ENCODE data around the gene TTL. TPM values are rescaled to one million over a fixed set of nuclear protein-coding genes. Genes with fewer than 3 reads are reported as not detected.
"Not testable (repeated sequence)": the region's sequence is repeated elsewhere in the genome, so short reads cannot be mapped to it uniquely, and the experiment has no call there.

TTL gene
- total and polyA plus RNA-seq, 4 donors, result 3.6 to 9.5 (median 7.1) TPM

- 79% methylated on average over 31 of the region's 31 CpGs for WGBS
These were observed 47.8 kb upstream of the TTL start for GRCh38 chr2:112433932-112434730.

GRCh38 chr2:112434890-112435715 lies 46.9 kb upstream of the TTL start:
- H3K36me3 ChIP-seq (ENCODE audit: control insufficient read depth in 4 of 4, insufficient read depth in 3 of 4, low read depth in 1 of 4, low read length in 3 of 4); H3K27ac ChIP-seq (ENCODE audit: low read depth in 1 of 2, low read length in 2 of 2); H3K27me3 ChIP-seq (ENCODE audit: control insufficient read depth in 4 of 4, insufficient read depth in 4 of 4, low read length in 3 of 4); H3K9ac ChIP-seq (ENCODE audit: low read depth in 1 of 2, low read length in 2 of 2); DNase-seq (ENCODE audit: low spot score); H3K9me3 ChIP-seq (ENCODE audit: control insufficient read depth in 4 of 4, low read length in 3 of 4); H3K4me1 ChIP-seq (ENCODE audit: control insufficient read depth in 4 of 4, insufficient read depth in 4 of 4, low read length in 3 of 4); H3K4me3 ChIP-seq (ENCODE audit: low read depth in 1 of 3, low read length in 3 of 3): not testable (repeated sequence)
- 84% methylated on average over 33 of the region's 33 CpGs for WGBS

More at GRCh38 chr2:112433932-112434730, 47.8 kb upstream of the TTL start:
- Histone ChIP-seq H3K9me3 (ENCODE audit: control insufficient read depth in 4 of 4, low read length in 3 of 4) (no peaks in the 10 kb centered on the region), H3K9ac (ENCODE audit: low read depth in 1 of 2, low read length in 2 of 2) (no peak overlapping the region), H3K27me3 (ENCODE audit: control insufficient read depth in 4 of 4, insufficient read depth in 4 of 4, low read length in 3 of 4) (no peaks in the 10 kb centered on the region), H3K27ac (ENCODE audit: low read depth in 1 of 2, low read length in 2 of 2) (no peak overlapping the region), H3K4me1 (ENCODE audit: control insufficient read depth in 4 of 4, insufficient read depth in 4 of 4, low read length in 3 of 4) (peaks cover 0 to 3% (median 0%) of the 10 kb centered on the region in 4 donors), H3K4me3 (ENCODE audit: low read depth in 1 of 3, low read length in 3 of 3) (no peak overlapping the region), H3K36me3 (ENCODE audit: control insufficient read depth in 4 of 4, insufficient read depth in 3 of 4, low read depth in 1 of 4, low read length in 3 of 4) (no peaks in the 10 kb centered on the region)
- TF ChIP-seq YY1 (IDR thresholded peaks at IDR 0.05) (no peak), TAF1 (conservative IDR thresholded peaks at IDR 0.05) (no peak), SP1 (IDR thresholded peaks at IDR 0.05) (no peak), JUND (IDR thresholded peaks at IDR 0.05) (no peak), HNF4G (IDR thresholded peaks at IDR 0.05) (no peak), FOXA1 (IDR thresholded peaks at IDR 0.05) (no peak), RXRA (IDR thresholded peaks at IDR 0.05) (no peak), RAD21 (IDR thresholded peaks at IDR 0.05) (no peak), GABPA (IDR thresholded peaks at IDR 0.05 in 1 of 2, conservative IDR thresholded peaks at IDR 0.05 in 1 of 2) (no peak), FOXA2 (IDR thresholded peaks at IDR 0.05) (no peak), EGR1 (IDR thresholded peaks at IDR 0.05; ENCODE audit: low read depth in 2 of 2) (no peak), CTCF (IDR thresholded peaks at IDR 0.05; ENCODE audit: low read depth, low read length, missing input control) (no peak), MAX (IDR thresholded peaks at IDR 0.05) (no peak), ZBTB33 (IDR thresholded peaks at IDR 0.05) (no peak), HNF4A (conservative IDR thresholded peaks at IDR 0.05) (no peak), NR2F2 (IDR thresholded peaks at IDR 0.05) (no peak)
- TF ChIP-seq, protein P1, sequence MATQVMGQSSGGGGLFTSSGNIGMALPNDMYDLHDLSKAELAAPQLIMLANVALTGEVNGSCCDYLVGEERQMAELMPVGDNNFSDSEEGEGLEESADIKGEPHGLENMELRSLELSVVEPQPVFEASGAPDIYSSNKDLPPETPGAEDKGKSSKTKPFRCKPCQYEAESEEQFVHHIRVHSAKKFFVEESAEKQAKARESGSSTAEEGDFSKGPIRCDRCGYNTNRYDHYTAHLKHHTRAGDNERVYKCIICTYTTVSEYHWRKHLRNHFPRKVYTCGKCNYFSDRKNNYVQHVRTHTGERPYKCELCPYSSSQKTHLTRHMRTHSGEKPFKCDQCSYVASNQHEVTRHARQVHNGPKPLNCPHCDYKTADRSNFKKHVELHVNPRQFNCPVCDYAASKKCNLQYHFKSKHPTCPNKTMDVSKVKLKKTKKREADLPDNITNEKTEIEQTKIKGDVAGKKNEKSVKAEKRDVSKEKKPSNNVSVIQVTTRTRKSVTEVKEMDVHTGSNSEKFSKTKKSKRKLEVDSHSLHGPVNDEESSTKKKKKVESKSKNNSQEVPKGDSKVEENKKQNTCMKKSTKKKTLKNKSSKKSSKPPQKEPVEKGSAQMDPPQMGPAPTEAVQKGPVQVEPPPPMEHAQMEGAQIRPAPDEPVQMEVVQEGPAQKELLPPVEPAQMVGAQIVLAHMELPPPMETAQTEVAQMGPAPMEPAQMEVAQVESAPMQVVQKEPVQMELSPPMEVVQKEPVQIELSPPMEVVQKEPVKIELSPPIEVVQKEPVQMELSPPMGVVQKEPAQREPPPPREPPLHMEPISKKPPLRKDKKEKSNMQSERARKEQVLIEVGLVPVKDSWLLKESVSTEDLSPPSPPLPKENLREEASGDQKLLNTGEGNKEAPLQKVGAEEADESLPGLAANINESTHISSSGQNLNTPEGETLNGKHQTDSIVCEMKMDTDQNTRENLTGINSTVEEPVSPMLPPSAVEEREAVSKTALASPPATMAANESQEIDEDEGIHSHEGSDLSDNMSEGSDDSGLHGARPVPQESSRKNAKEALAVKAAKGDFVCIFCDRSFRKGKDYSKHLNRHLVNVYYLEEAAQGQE (IDR thresholded peaks at IDR 0.05), result no peak
- TF ChIP-seq, protein P2, sequence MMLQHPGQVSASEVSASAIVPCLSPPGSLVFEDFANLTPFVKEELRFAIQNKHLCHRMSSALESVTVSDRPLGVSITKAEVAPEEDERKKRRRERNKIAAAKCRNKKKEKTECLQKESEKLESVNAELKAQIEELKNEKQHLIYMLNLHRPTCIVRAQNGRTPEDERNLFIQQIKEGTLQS (IDR thresholded peaks at IDR 0.05), result no peak
- DNase-seq (ENCODE audit: low spot score), result no peak

- not testable (repeated sequence) for H3K4me1 ChIP-seq (ENCODE audit: control insufficient read depth in 4 of 4, insufficient read depth in 4 of 4, low read length in 3 of 4); DNase-seq (ENCODE audit: low spot score); H3K9ac ChIP-seq (ENCODE audit: low read depth in 1 of 2, low read length in 2 of 2); H3K27me3 ChIP-seq (ENCODE audit: control insufficient read depth in 4 of 4, insufficient read depth in 4 of 4, low read length in 3 of 4); H3K9me3 ChIP-seq (ENCODE audit: control insufficient read depth in 4 of 4, low read length in 3 of 4); H3K27ac ChIP-seq (ENCODE audit: low read depth in 1 of 2, low read length in 2 of 2); H3K4me3 ChIP-seq (ENCODE audit: low read depth in 1 of 3, low read length in 3 of 3); H3K36me3 ChIP-seq (ENCODE audit: control insufficient read depth in 4 of 4, insufficient read depth in 3 of 4, low read depth in 1 of 4, low read length in 3 of 4)
- 90% methylated on average over 18 of the region's 18 CpGs for WGBS
These were observed 46.1 kb upstream of the TTL start for GRCh38 chr2:112435716-112436431.
